ENCODE data around the gene NHERF2.

DNA sequence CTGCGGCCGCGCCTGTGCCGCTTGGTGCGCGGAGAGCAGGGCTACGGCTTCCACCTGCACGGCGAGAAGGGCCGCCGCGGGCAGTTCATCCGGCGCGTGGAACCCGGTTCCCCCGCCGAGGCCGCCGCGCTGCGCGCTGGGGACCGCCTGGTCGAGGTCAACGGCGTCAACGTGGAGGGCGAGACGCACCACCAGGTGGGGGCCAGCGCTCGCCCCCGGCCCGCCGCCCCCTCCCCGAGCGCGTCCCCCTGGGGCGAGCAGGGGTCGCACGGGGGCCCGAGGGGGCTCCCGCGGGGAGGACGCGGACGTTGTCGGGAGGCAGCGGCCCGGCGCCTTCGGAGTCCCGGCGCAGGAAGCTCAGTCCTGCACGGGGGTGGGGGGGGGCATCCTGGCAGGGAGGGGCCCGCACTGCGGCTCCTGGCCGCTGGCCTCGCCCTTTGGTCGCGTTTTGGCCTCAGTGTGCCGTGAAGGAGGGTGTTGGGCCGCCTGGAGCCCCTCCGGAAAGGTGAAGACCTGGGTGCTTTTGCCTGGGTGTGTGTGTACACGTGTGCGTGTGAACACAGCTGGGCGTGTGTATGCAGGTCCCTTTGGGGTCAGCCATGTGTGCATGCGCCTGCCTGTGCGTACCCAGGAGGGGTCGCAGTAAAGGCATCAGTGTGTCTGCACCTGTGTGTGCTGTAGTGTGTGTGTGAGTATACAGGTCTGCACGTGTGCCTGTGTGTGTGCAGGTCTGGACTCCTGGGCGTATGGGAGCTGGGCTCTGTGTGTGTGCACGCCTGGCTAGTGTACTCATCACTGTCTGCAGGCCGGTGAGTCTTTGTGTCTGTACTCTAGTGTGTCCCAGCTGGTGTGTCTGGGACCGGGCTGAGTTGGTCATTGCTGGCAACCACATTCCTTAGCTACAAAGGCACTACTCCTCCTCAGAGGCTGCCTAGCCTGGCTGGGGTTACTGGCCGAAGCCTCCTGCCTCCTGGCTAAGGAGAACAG is 615 bp downstream of the NHERF2 start:
- TF ChIP-seq, protein P1, sequence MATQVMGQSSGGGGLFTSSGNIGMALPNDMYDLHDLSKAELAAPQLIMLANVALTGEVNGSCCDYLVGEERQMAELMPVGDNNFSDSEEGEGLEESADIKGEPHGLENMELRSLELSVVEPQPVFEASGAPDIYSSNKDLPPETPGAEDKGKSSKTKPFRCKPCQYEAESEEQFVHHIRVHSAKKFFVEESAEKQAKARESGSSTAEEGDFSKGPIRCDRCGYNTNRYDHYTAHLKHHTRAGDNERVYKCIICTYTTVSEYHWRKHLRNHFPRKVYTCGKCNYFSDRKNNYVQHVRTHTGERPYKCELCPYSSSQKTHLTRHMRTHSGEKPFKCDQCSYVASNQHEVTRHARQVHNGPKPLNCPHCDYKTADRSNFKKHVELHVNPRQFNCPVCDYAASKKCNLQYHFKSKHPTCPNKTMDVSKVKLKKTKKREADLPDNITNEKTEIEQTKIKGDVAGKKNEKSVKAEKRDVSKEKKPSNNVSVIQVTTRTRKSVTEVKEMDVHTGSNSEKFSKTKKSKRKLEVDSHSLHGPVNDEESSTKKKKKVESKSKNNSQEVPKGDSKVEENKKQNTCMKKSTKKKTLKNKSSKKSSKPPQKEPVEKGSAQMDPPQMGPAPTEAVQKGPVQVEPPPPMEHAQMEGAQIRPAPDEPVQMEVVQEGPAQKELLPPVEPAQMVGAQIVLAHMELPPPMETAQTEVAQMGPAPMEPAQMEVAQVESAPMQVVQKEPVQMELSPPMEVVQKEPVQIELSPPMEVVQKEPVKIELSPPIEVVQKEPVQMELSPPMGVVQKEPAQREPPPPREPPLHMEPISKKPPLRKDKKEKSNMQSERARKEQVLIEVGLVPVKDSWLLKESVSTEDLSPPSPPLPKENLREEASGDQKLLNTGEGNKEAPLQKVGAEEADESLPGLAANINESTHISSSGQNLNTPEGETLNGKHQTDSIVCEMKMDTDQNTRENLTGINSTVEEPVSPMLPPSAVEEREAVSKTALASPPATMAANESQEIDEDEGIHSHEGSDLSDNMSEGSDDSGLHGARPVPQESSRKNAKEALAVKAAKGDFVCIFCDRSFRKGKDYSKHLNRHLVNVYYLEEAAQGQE (IDR thresholded peaks at IDR 0.05; ENCODE audit: unreplicated experiment): no peak
- TF ChIP-seq, protein P2, sequence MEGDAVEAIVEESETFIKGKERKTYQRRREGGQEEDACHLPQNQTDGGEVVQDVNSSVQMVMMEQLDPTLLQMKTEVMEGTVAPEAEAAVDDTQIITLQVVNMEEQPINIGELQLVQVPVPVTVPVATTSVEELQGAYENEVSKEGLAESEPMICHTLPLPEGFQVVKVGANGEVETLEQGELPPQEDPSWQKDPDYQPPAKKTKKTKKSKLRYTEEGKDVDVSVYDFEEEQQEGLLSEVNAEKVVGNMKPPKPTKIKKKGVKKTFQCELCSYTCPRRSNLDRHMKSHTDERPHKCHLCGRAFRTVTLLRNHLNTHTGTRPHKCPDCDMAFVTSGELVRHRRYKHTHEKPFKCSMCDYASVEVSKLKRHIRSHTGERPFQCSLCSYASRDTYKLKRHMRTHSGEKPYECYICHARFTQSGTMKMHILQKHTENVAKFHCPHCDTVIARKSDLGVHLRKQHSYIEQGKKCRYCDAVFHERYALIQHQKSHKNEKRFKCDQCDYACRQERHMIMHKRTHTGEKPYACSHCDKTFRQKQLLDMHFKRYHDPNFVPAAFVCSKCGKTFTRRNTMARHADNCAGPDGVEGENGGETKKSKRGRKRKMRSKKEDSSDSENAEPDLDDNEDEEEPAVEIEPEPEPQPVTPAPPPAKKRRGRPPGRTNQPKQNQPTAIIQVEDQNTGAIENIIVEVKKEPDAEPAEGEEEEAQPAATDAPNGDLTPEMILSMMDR (conservative IDR thresholded peaks at IDR 0.05; ENCODE audit: low read depth in 2 of 2): no peak
- TF ChIP-seq EZH2 (IDR thresholded peaks at IDR 0.05; ENCODE audit: low read depth, unreplicated experiment): no peak
- no peak for TF ChIP-seq POLR2AphosphoS5 (IDR thresholded peaks at IDR 0.05; ENCODE audit: low read depth)
